ENCODE data around the gene SNED1. TPM values are rescaled to one million over a fixed set of nuclear protein-coding genes. Genes with fewer than 3 reads are reported as not detected.
A peak's percentile ranks its signal among the peaks of the same experiment; 100 is the strongest.

SNED1 gene
- total and polyA plus RNA-seq, 9 of the 15 experiments (the other 6 are each of a cell fraction or from before 2014, with no cell fraction given): 0.03 to 0.07 (median 0.05) TPM; not detected in 5

DNA sequence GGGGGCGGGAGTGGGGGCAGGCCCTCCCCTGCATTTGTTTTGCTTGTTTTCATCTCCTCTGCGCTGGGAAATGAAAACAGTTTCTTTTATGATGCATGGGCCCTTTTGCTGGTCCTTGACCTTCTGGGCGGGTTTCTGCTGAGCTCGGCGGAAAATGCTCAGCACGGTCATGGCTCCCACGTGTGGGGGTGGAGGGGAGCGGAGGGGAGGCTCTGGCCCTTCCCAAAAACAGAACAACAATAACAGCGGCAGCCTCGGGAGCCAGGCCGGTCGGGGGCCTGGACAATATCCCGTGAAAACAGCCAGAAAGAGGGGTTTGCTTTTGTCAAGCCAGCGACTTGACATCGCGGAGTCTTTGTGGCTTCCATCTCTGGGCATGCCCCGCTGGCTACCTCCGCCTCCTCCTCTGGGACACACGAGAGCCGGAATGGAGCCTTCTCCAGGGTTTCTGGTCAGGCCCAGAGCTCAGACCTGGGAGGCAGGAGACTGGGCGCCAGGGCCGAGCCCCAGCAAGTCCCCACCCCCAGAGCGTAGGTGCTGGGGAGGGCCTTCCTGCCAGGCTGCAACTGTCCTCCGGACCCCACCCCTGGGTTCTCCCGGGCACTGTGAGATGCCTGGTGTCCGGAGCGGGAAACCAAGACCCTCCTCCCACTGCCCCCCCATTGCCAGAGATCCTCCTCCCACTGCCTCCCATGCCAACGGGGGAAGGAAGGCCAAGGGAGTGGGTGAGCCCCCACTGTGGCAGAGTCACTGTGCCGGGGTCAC lies 35.9 kb upstream of the SNED1 start (continued):
- TF ChIP-seq, protein P1, sequence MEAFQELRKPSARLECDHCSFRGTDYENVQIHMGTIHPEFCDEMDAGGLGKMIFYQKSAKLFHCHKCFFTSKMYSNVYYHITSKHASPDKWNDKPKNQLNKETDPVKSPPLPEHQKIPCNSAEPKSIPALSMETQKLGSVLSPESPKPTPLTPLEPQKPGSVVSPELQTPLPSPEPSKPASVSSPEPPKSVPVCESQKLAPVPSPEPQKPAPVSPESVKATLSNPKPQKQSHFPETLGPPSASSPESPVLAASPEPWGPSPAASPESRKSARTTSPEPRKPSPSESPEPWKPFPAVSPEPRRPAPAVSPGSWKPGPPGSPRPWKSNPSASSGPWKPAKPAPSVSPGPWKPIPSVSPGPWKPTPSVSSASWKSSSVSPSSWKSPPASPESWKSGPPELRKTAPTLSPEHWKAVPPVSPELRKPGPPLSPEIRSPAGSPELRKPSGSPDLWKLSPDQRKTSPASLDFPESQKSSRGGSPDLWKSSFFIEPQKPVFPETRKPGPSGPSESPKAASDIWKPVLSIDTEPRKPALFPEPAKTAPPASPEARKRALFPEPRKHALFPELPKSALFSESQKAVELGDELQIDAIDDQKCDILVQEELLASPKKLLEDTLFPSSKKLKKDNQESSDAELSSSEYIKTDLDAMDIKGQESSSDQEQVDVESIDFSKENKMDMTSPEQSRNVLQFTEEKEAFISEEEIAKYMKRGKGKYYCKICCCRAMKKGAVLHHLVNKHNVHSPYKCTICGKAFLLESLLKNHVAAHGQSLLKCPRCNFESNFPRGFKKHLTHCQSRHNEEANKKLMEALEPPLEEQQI (IDR thresholded peaks at IDR 0.05): no peak
- 0 out of 2 replicates have a peak, but pooled peaks have one; percentile 26 for TF ChIP-seq MAFG (tag; conservative IDR thresholded peaks at IDR 0.05)
- TF ChIP-seq ETS2 (tag; IDR thresholded peaks at IDR 0.05; ENCODE audit: borderline replicate concordance, poor library complexity, severe bottlenecking): no peak
- TF ChIP-seq NCOA1 (IDR thresholded peaks at IDR 0.05; ENCODE audit: low read depth): no peak
- TF ChIP-seq MAFF (IDR thresholded peaks at IDR 0.05; ENCODE audit: low read length): peak; percentile 12; the same call in 1 of the 2 replicates
- TF ChIP-seq E4F1 (CRISPR knock-in tag; IDR thresholded peaks at IDR 0.05; ENCODE audit: borderline replicate concordance): no peak
- TF ChIP-seq NFATC3 (IDR thresholded peaks at IDR 0.05): no peak
- TF ChIP-seq CREB3L1 (IDR thresholded peaks at IDR 0.05; ENCODE audit: borderline replicate concordance, low read depth): no peak
